Sciatic nerve (tissue), 2 donors: ENCODE data around the gene ITPRID2. TPM values are rescaled to one million over a fixed set of nuclear protein-coding genes. Genes with fewer than 3 reads are reported as not detected.

Experiments
- ATAC-seq: fragments of 200-7000 bp; cut with Tn5 transposase; one replicate; pipeline ENCODE4 v1.9.1; 2020; ENCODE audit warnings: mild to moderate bottlenecking, moderate library complexity
- DNase-seq: peaks from one replicate; pipeline ENCODE4 v3.0.0-alpha.2; 2020; ENCODE audit warnings: low spot score
- intact Hi-C: fragments of 100-400 bp; cut with DNase I; formaldehyde crosslinking; loops from one replicate; pipeline ENCODE4 v1.14.2; 2022
- total RNA-seq: library from RNA; stranded (reverse); fragmentation: NEBNext Ultra II Directional; extraction: Animal tissue kit (Norgen Biotek cat#: 25700); gene quantifications from one replicate; pipeline ENCODE4 v1.2.1, GENCODE V29; 2021
- donor health status: DM: no; HTN: no; CAD: no.
- donor health status: DM: no; HTN: no; CAD: no.

ITPRID2 gene
- total RNA-seq, 1 donor from 2014 or later: 521 TPM

GRCh38 chr2:181877181-181877664 lies 14.3 kb upstream of the ITPRID2 start:
- intact Hi-C loops: no loop called here
- ATAC-seq (no peak), DNase-seq (no peak)

GRCh38 chr2:181878448-181878847 lies 13.1 kb upstream of the ITPRID2 start:
- intact Hi-C loops: no loop called here
- DNase-seq: no peak
- no peak for ATAC-seq

- no peak for DNase-seq
- no peak for ATAC-seq
- intact Hi-C loops: no loop called here
Observed at GRCh38 chr2:181879295-181879694, 12.2 kb upstream of the ITPRID2 start.

- no peak for ATAC-seq
- intact Hi-C loops: no loop called here
- no peak for DNase-seq
Observed at GRCh38 chr2:181882246-181883020, 9.1 kb upstream of the ITPRID2 start.

- intact Hi-C loops: no loop called here
- DNase-seq: no peak
- ATAC-seq: no peak
Observed at GRCh38 chr2:181884601-181885000, 6.9 kb upstream of the ITPRID2 start.

- ATAC-seq (no peak), DNase-seq (no peak)
- intact Hi-C loops: no loop called here
Observed at GRCh38 chr2:181885096-181885495, 6.4 kb upstream of the ITPRID2 start.

GRCh38 chr2:181886192-181886591 lies 5.3 kb upstream of the ITPRID2 start:
- ATAC-seq: no peak
- no peak for DNase-seq
- intact Hi-C loops: no loop called here

GRCh38 chr2:181887045-181887444 lies 4.5 kb upstream of the ITPRID2 start:
- intact Hi-C loops: no loop called here
- DNase-seq: no peak
- ATAC-seq: no peak

- ATAC-seq: no peak
- intact Hi-C loops: no loop called here
- no peak for DNase-seq
Observed at GRCh38 chr2:181889776-181890175, 1.8 kb upstream of the ITPRID2 start.

GRCh38 chr2:181890271-181890670 lies 1.3 kb upstream of the ITPRID2 start:
- intact Hi-C loops: no loop called here
- ATAC-seq (no peak), DNase-seq (no peak)

- DNase-seq (peak; percentile 83), ATAC-seq (peak; percentile 72)
Observed at GRCh38 chr2:181891966-181892798, 652 bp downstream of the ITPRID2 start.

GRCh38 chr2:181892799-181893435 lies 1.4 kb downstream of the ITPRID2 start:
- ATAC-seq: no peak
- DNase-seq: no peak
- intact Hi-C loops: no loop called here

More at GRCh38 chr2:181891966-181892798, 652 bp downstream of the ITPRID2 start:
- intact Hi-C loops: no loop called here

GRCh38 chr2:181894381-181894780 lies 2.9 kb downstream of the ITPRID2 start:
- intact Hi-C loops: no loop called here
- ATAC-seq (no peak), DNase-seq (no peak)

- DNase-seq: no peak
- intact Hi-C loops: no loop called here
- no peak for ATAC-seq
Observed at GRCh38 chr2:181895818-181896217, 4.3 kb downstream of the ITPRID2 start.

- DNase-seq: no peak
- intact Hi-C loops: no loop called here
- ATAC-seq: no peak
Observed at GRCh38 chr2:181896286-181896685, 4.8 kb downstream of the ITPRID2 start.

GRCh38 chr2:181900007-181900651 lies 8.6 kb downstream of the ITPRID2 start:
- intact Hi-C loops: loop anchor here (10.0 kb wide), 1 partner anchor 155 kb away; no protein-coding TSS in a partner anchor
- peak; percentile 67 for ATAC-seq

GRCh38 chr2:181902625-181903024 lies 11.1 kb downstream of the ITPRID2 start:
- ATAC-seq: no peak
- DNase-seq: no peak
- intact Hi-C loops: loop anchor here (10.0 kb wide), 1 partner anchor 158 kb away; no protein-coding TSS in a partner anchor

More at GRCh38 chr2:181900007-181900651, 8.6 kb downstream of the ITPRID2 start:
- DNase-seq: no peak

GRCh38 chr2:181904022-181904632 lies 12.6 kb downstream of the ITPRID2 start:
- intact Hi-C loops: loop anchor here (10.0 kb wide), 1 partner anchor 159 kb away; no protein-coding TSS in a partner anchor
- ATAC-seq (no peak), DNase-seq (no peak)
